HG02678 (cell line): ENCODE data around the gene IKZF3.
"Not testable (repeated sequence)": the region's sequence is repeated elsewhere in the genome, so short reads cannot be mapped to it uniquely, and the experiment has no call there.

Experiments used
- ATAC-seq: cut with Tn5 transposase; IDR thresholded peaks from one replicate; pipeline ENCODE4 v1.9.1; 2021; ENCODE audit warnings: mild to moderate bottlenecking, moderate library complexity; ENCODE audit not compliant: unreplicated experiment

Gene IKZF3

DNA sequence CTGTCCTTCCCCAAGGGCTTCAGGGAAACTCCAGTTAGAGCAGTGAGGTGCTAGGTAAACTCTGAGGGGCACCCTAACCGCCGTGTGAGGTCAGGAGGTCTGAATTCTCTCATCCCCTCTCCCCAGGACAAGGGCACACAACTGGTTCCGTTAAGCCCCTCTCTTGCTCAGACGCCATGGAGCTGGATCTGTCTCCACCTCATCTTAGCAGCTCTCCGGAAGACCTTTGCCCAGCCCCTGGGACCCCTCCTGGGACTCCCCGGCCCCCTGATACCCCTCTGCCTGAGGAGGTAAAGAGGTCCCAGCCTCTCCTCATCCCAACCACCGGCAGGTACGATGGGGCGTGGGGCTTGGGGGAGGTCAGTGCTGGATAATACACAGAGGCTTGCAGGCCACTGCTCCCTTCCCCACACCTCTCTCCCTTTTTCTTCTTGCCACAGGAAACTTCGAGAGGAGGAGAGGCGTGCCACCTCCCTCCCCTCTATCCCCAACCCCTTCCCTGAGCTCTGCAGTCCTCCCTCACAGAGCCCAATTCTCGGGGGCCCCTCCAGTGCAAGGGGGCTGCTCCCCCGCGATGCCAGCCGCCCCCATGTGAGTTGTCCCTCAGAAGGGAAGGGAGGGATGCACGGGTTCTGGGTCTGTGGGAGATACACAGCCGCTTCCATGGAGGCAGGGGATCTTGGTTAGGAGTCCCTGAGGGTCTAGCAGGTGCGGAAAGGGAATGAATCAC, 121.8 kb downstream of the IKZF3 start:
- no peak for ATAC-seq

DNA sequence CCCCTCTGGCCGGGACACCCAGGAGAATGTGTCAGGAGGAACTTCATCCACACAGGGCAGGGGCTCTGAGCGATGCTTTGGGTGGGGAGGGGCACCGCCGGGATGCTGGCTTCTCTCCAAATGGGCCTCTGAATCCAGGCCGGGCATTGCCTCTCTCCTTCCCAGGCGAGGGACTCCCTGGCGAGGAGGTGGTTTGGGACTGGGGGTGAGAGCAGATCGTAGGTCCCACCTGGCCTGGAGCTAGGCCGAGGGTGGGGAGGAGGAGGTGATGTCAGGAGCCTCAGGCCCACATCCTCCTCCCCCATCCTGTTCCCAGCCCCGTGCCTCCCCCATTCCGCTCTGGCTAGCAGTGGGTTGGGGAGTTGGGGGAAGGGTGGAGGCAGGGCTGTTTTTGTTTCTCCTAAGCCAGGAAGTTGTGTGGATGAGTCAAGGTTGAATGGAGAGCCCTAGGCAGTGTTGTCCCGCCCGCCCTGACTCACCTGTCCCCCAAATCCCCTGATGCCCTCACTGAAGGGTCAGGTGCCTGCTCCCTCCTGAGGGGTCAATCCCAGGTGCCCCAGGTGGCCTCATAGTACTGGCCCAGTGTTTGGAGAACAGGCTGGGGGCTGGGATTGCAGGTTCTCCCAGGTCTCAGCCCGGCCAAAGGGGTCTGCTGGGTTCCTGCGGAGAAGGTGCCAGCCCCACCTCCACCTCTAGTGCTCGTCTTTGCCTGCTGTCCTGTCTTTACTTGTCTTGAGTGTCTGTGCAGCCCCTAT, 123.6 kb downstream of the IKZF3 start:
- ATAC-seq: no peak

GRCh38 chr17:39739885-39740356, 124.2 kb downstream of the IKZF3 start:
- ATAC-seq: no peak

DNA sequence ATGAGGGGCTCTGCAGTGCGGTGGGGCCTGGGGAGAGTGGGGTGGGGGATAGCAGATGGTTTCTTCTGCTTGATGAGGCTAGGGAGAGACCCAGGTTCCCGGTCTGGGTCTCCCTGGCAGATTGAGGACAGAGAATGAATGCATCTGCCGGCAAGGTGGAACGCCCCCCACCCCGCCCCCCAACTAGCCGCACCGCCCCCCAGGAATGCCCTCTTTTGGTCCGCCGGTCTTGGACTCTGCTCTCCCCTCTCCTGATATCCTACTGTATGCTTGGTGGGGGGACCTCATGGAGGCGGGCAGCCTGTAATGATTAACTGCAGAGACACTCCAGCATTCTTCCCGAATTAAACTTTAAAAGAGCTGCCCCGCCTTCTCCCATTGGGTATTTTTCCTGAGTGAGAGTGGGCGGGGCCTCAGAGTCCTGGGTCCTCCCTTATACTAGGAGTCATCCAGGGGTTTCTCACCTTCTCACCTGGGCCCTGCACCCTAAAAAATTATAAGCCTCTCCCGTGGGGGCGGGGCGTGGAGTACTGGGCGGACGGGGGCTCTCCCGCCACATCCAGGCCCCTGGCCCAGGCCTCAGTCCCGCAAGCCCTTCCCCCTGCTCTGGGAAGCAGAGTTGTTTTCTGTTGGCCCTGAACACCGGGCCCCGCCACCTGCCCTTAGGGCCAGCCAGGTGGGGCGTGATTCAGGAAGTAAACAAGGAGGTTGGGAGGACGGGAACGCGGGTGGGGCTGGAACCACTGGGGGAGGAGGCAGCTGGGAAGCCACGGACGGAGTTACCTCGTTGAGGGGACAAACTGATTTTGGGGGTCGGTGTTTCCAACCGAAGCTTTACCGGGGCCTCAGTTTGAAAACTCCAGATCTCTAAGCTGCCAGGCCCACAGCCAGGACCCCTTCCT, 124.9 kb downstream of the IKZF3 start:
- ATAC-seq: no peak

GRCh38 chr17:39738568-39738901, 125.6 kb downstream of the IKZF3 start:
- no peak for ATAC-seq

DNA sequence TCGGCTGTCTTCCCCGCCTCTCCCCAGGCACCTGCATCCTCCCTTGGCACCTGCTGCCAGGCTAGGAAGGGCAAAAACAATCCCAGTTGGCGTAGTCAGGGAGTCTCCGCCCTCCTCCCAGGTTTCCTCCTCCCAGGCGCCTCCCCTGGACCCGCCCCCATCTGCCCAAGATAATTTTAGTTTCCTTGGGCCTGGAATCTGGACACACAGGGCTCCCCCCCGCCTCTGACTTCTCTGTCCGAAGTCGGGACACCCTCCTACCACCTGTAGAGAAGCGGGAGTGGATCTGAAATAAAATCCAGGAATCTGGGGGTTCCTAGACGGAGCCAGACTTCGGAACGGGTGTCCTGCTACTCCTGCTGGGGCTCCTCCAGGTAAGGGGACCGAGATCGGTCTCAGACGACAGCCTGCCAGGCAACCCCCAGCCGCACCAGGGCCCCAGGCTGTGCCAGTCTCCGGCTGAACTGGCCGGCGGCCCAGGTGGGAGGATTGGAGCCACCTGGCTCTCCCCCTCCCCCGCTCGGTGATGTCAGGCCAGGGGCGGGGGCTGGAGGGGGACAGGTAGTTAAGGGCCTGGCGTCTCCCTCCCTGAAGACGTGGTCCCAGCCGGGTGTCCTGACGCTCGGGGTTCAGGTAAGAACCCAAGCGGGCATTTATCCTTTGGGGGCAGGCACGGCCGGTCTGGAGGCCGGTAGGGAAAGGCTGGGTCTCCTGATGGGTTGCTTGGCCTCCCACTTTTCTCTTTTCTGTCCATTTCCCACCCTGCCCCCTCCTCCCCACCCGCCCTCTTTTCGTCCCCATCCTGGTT, 126.1 kb downstream of the IKZF3 start, which contains the start of gene GRB7:
TSS of gene GRB7 (plus strand) at position 179 of the 808 bp plus-strand sequence. CDS start 4,364 bp downstream, outside the sequence.
- ATAC-seq: no peak

DNA sequence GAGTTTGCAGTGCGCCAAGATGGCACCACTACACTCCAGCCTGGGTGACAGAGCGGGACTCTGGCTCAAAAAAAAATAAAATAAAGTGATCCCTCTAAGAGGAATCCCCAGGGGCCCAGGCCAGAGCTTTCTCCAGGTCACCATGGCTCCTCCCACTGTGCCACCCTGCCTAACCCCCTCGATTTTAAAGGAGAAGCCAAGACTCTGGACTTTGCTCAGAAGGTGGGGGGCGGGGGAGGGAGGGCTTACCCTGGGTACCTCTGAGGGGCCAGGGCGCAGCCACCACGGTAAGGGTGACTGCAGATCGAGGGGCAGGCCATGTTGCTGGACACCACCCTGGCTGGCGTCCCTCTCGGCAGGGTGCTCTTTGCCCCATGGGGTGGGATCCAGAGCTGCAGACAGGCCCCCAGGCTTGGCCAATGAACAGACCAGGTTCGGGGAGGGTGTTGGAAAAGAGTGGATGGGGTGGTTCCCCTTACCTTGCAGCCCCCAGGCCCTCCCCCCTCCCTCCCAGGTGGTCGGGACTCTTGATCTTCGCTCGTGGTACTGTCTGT, 126.8 kb downstream of the IKZF3 start:
- no peak for ATAC-seq

GRCh38 chr17:39736319-39737165, 127.6 kb downstream of the IKZF3 start:
- ATAC-seq: no peak

GRCh38 chr17:39735882-39736281, 128.2 kb downstream of the IKZF3 start:
- no peak for ATAC-seq

GRCh38 chr17:39732586-39732985, 131.5 kb downstream of the IKZF3 start:
- no peak for ATAC-seq

GRCh38 chr17:39730095-39730921, 133.8 kb downstream of the IKZF3 start, which contains the start of gene MIEN1:
Gene MIEN1 (minus strand): TSS chr17:39730532. CDS start chr17:39730495, 37 bp downstream.
- peak; percentile 89 for ATAC-seq

DNA sequence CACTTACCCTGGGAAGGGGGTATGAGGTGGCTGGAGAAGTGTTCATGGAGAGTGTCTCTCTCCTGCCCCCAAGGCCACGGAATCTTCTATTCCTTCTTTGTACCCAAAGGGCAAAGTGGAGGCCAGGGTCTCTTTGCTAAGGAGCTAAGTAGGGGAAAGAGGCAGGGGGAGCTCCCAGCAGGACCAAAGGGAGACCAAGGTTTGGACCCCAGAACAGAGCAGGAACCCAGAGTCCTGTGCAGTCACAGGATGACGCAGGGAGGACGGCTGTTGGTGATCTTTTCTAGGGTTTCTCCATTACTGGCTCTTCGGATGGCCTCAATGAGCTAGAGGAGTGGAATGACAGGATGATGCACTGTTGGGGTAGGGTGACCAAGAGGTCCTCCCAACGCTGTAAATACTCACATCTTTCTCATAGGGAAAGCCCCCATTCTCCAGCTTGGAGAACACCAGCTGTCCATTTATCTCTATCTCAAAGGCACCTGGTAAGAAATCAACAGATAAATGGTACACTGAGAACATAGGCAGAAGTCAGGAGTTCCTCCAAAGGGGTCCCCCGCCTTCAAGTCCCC, 134.7 kb downstream of the IKZF3 start:
- no peak for ATAC-seq

DNA sequence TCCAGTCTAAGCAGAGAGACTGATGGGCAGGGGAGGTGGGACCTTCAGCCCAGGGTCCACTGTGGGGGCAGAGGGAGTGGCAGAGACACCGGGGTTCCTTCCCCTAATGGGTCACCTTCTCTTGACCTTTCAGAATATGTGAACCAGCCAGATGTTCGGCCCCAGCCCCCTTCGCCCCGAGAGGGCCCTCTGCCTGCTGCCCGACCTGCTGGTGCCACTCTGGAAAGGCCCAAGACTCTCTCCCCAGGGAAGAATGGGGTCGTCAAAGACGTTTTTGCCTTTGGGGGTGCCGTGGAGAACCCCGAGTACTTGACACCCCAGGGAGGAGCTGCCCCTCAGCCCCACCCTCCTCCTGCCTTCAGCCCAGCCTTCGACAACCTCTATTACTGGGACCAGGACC, 136.6 kb downstream of the IKZF3 start:
- no peak for ATAC-seq

GRCh38 chr17:39726617-39727016, 137.5 kb downstream of the IKZF3 start:
- no peak for ATAC-seq

DNA sequence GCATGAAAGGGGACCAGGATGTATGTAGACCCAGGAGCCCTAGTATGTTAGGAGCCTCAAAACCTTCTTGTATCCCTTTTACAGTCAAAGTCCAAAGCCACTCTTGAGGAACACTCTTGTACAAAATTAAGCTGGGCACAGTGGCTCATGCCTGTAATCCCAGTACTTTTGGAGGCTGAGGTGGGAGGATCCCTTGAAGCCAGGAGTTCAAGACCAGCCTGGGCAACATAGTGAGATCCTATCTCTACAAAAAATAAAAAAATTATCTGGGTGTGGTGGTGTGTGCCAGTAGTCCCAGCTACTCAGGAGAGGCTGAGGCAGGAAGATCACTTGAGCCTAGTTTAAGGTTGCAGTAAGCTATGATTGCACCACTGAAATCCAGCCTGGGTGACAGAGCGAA, 138.2 kb downstream of the IKZF3 start:
- not testable (repeated sequence) for ATAC-seq

GRCh38 chr17:39724731-39725130, 139.4 kb downstream of the IKZF3 start:
- no peak for ATAC-seq

DNA sequence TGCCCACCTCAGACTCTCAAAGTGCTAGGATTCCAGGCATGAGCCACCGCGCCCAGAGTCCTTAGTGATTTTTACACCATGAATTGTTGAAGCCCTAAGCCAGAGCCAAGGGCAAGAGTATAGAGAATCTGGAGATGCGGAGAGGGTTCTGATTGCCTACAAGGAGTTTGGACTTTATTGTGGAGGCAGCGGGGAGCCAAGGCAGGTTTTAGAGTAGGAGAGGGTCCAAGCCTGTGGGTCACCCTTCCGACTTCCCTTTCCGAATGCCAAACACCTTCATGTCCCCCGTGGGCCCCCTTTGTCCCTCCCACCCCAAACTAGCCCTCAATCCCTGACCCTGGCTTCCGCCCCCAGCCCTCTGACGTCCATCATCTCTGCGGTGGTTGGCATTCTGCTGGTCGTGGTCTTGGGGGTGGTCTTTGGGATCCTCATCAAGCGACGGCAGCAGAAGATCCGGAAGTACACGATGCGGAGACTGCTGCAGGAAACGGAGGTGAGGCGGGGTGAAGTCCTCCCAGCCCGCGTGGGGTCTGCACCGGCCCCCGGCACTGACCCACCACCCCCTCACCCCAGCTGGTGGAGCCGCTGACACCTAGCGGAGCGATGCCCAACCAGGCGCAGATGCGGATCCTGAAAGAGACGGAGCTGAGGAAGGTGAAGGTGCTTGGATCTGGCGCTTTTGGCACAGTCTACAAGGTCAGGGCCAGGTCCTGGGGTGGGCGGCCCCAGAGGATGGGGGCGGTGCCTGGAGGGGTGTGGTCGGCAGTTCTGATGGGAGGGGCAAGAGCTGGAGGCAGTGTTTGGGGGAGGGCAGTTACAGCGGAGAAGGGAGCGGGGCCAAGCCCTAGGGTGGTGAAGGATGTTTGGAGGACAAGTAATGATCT, 140.9 kb downstream of the IKZF3 start:
- ATAC-seq: no peak
